ENCODE results near the gene RRP7A. TPM values are rescaled to one million over a fixed set of nuclear protein-coding genes. Genes with fewer than 3 reads are reported as not detected.
"Not testable (repeated sequence)": the region's sequence is repeated elsewhere in the genome, so short reads cannot be mapped to it uniquely, and the experiment has no call there.

RRP7A gene
- total RNA-seq, 1 experiment from 2014 or later = 101 TPM

- H4K5ac ChIP-seq (ENCODE audit: insufficient read length, low read depth, low read length) = no peak overlapping the region
- no CpG with 5 or more reads among the region's 14 CpGs for WGBS (ENCODE audit: extremely low coverage, insufficient read length, low lambda C conversion rate)
- H3K18ac ChIP-seq (ENCODE audit: insufficient read length, low read depth, low read length) = no peak overlapping the region
- no peak overlapping the region for H2BK20ac ChIP-seq (ENCODE audit: low read depth, low read length, poor library complexity, severe bottlenecking)
- H3K14ac ChIP-seq (ENCODE audit: insufficient read depth, low read length) = no peak overlapping the region
- H3K27me3 Mint-ChIP-seq (ENCODE audit: low read depth) = peaks cover 4% of the 10 kb centered on the region; the same call in 1 of the 2 replicates
- H4K8ac ChIP-seq (replicated peaks; ENCODE audit: insufficient read length, low read depth, low read length) = no peak overlapping the region
- H3K9ac ChIP-seq (ENCODE audit: extremely low read depth, insufficient read length, low read length) = no peak overlapping the region
- DNase-seq = no peak
- no peak overlapping the region for H3K27ac ChIP-seq (ENCODE audit: insufficient read length, low read depth, low read length)
- H4K20me1 ChIP-seq (ENCODE audit: control insufficient read depth, insufficient read depth, insufficient read length) = no peaks in the 10 kb centered on the region
- H2AFZ ChIP-seq (ENCODE audit: low read length) = no peak overlapping the region
- no peak overlapping the region for H3K56ac ChIP-seq (ENCODE audit: insufficient read length, low read depth, low read length)
- H2BK5ac ChIP-seq (ENCODE audit: insufficient read length, low read length) = no peak overlapping the region
- no peak overlapping the region for H2AK5ac ChIP-seq (ENCODE audit: insufficient read length, low read length)
- H3K23ac ChIP-seq (ENCODE audit: insufficient read length, low read depth, low read length) = no peak overlapping the region
- no peak overlapping the region for H3K4ac ChIP-seq (ENCODE audit: low read depth, low read length)
- peaks cover 3% of the 10 kb centered on the region for H3K79me1 ChIP-seq (ENCODE audit: insufficient read depth, low read depth, low read length, poor library complexity, severe bottlenecking)
- no peak overlapping the region for H4K91ac ChIP-seq (ENCODE audit: insufficient read length, low read depth, low read length)
- peaks cover 24 to 51% (median 43%) of the 10 kb centered on the region in 3 experiments for H3K36me3 Mint-ChIP-seq (ENCODE audit: insufficient read depth in 1 of 3, low read depth in 3 of 3)
- H2BK120ac ChIP-seq (ENCODE audit: low read depth, low read length, poor library complexity, severe bottlenecking) = no peak overlapping the region
- no peaks in the 10 kb centered on the region for H3K23me2 ChIP-seq (ENCODE audit: insufficient read length, low read depth, low read length, poor library complexity, severe bottlenecking)
- H3K9me3 Mint-ChIP-seq = no peaks in the 10 kb centered on the region
- no peak for TF ChIP-seq CTCF (conservative IDR thresholded peaks at IDR 0.05)
- H3K9me3 ChIP-seq (ENCODE audit: control insufficient read depth, low read depth, low read length) = no peaks in the 10 kb centered on the region
- no peak overlapping the region for H3K4me3 Mint-ChIP-seq
- no peak overlapping the region for H3T11ph ChIP-seq (ENCODE audit: low read length)
- no peak overlapping the region for H2BK15ac ChIP-seq (ENCODE audit: low read depth, low read length)
- no peak overlapping the region; a peak in 2 of 7 replicates for H3K27ac Mint-ChIP-seq
- H3K79me2 ChIP-seq (ENCODE audit: insufficient read depth, low read length) = no peaks in the 10 kb centered on the region; the same call in 1 of the 2 replicates
- no peak overlapping the region for H3K4me2 ChIP-seq (ENCODE audit: insufficient read depth, insufficient read length, low read length)
- H2BK12ac ChIP-seq (ENCODE audit: insufficient read length, low read depth, low read length) = no peak overlapping the region
- H3K4me1 Mint-ChIP-seq = peaks cover 12 to 25% of the 10 kb centered on the region in 2 experiments
- H3K4me1 ChIP-seq (ENCODE audit: insufficient read depth, low read length) = no peaks in the 10 kb centered on the region
- H3K27me3 ChIP-seq (ENCODE audit: insufficient read depth, low read length) = no peaks in the 10 kb centered on the region
Measured at GRCh38 chr22:42515896-42516295, 3.7 kb downstream of the RRP7A start.

DNA sequence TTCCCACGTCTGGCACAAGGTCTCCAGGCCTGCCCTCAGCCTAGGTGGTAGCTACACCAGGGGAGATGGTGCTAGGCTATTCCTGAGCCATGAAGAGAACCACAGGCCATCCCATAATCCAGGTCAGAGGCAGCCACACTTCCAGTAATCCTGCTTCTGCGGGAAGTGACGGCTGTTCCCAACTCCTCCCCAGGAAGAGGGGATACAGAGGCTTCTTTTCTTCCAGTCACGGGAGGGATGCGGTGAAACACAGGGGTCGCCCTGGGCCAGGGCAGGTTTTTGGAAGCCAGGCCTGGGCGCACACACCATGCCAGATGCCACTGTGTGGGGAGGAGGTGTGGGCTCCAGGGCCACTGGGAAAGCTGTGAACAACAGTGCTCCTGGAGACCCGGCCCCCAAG is 4.3 kb downstream of the RRP7A start:
- not testable (repeated sequence) for H3K4me3 Mint-ChIP-seq; H4K5ac ChIP-seq (ENCODE audit: insufficient read length, low read depth, low read length); H3K56ac ChIP-seq (ENCODE audit: insufficient read length, low read depth, low read length); DNase-seq; H3K27ac Mint-ChIP-seq; H3K27me3 ChIP-seq (ENCODE audit: insufficient read depth, low read length); H3K27ac ChIP-seq (ENCODE audit: insufficient read length, low read depth, low read length); H2BK20ac ChIP-seq (ENCODE audit: low read depth, low read length, poor library complexity, severe bottlenecking); H3K14ac ChIP-seq (ENCODE audit: insufficient read depth, low read length); H2AK5ac ChIP-seq (ENCODE audit: insufficient read length, low read length); H2BK12ac ChIP-seq (ENCODE audit: insufficient read length, low read depth, low read length); H3K27me3 Mint-ChIP-seq (ENCODE audit: low read depth); H3K18ac ChIP-seq (ENCODE audit: insufficient read length, low read depth, low read length); H4K20me1 ChIP-seq (ENCODE audit: control insufficient read depth, insufficient read depth, insufficient read length); H3K4ac ChIP-seq (ENCODE audit: low read depth, low read length); H3K9me3 ChIP-seq (ENCODE audit: control insufficient read depth, low read depth, low read length); H4K8ac ChIP-seq (replicated peaks; ENCODE audit: insufficient read length, low read depth, low read length); H3K79me1 ChIP-seq (ENCODE audit: insufficient read depth, low read depth, low read length, poor library complexity, severe bottlenecking); H3K9ac ChIP-seq (ENCODE audit: extremely low read depth, insufficient read length, low read length); H3K4me1 ChIP-seq (ENCODE audit: insufficient read depth, low read length); H2AFZ ChIP-seq (ENCODE audit: low read length); H3K23ac ChIP-seq (ENCODE audit: insufficient read length, low read depth, low read length); H2BK5ac ChIP-seq (ENCODE audit: insufficient read length, low read length); H3K9me3 Mint-ChIP-seq; H2BK15ac ChIP-seq (ENCODE audit: low read depth, low read length); H3K4me2 ChIP-seq (ENCODE audit: insufficient read depth, insufficient read length, low read length); H2BK120ac ChIP-seq (ENCODE audit: low read depth, low read length, poor library complexity, severe bottlenecking); H3K23me2 ChIP-seq (ENCODE audit: insufficient read length, low read depth, low read length, poor library complexity, severe bottlenecking); H4K91ac ChIP-seq (ENCODE audit: insufficient read length, low read depth, low read length); H3K79me2 ChIP-seq (ENCODE audit: insufficient read depth, low read length); H3T11ph ChIP-seq (ENCODE audit: low read length)
- H3K36me3 Mint-ChIP-seq (ENCODE audit: insufficient read depth in 1 of 3, low read depth in 3 of 3) = peaks cover 28 to 57% (median 48%) of the 10 kb centered on the region in 3 experiments
- peaks cover 12 to 25% of the 10 kb centered on the region in 2 experiments for H3K4me1 Mint-ChIP-seq
- no CpG with 5 or more reads among the region's 8 CpGs for WGBS (ENCODE audit: extremely low coverage, insufficient read length, low lambda C conversion rate)

Data from H9 (cell line).